ENCODE results near the gene EDDM13. TPM values are rescaled to one million over a fixed set of nuclear protein-coding genes. Genes with fewer than 3 reads are reported as not detected.

EDDM13 gene
- total and polyA plus RNA-seq, 2 donors (not counting 3 experiments of a cell fraction or from before 2014, with no cell fraction given) = 0.51 TPM; not detected in 1

GRCh38 chr19:56351208-56351607 lies 78.7 kb downstream of the EDDM13 start:
- intact Hi-C loops (cut with micrococcal nuclease) = no loop called here
- TF ChIP-seq POLR2A (IDR thresholded peaks at IDR 0.05; ENCODE audit: low read depth, low read length) (no peak), CTCF (IDR thresholded peaks at IDR 0.05; ENCODE audit: extremely low read depth in 1 of 2, insufficient read depth in 1 of 2, low read depth in 1 of 2, low read length in 2 of 2) (no peak), FOS (IDR thresholded peaks at IDR 0.05; ENCODE audit: borderline replicate concordance, insufficient read depth, low read length) (no peak), MYC (IDR thresholded peaks at IDR 0.05; ENCODE audit: low read depth, low read length) (no peak), EZH2 (IDR thresholded peaks at IDR 0.05; ENCODE audit: borderline replicate concordance, low read depth, low read length, severe bottlenecking) (no peak), GATA2 (IDR thresholded peaks at IDR 0.05; ENCODE audit: insufficient read depth, insufficient read length, low read depth, low read length) (no peak), JUN (IDR thresholded peaks at IDR 0.05; ENCODE audit: borderline replicate concordance, insufficient read depth, insufficient read length, low read depth) (no peak), POLR2AphosphoS5 (IDR thresholded peaks at IDR 0.05; ENCODE audit: insufficient read depth, low read depth, low read length) (no peak), MAX (IDR thresholded peaks at IDR 0.05; ENCODE audit: insufficient read depth, insufficient read length) (no peak)
- Histone ChIP-seq H4K20me1 (replicated peaks; ENCODE audit: control insufficient read depth, extremely low read depth, insufficient read depth, low read length) (no peaks in the 10 kb centered on the region), H3K9me3 (replicated peaks; ENCODE audit: control insufficient read depth, insufficient read depth, low read length) (no peaks in the 10 kb centered on the region), H3K9ac (replicated peaks; ENCODE audit: extremely low read depth, insufficient read depth, low read length) (no peak overlapping the region), H3K4me1 (ENCODE audit: control insufficient read depth, extremely low read depth, insufficient read depth, low read length) (no peaks in the 10 kb centered on the region), H3K79me2 (ENCODE audit: control insufficient read depth, insufficient read depth, low read length) (no peaks in the 10 kb centered on the region), H3K4me2 (ENCODE audit: insufficient read depth, low read length) (no peak overlapping the region), H3K9me1 (replicated peaks; ENCODE audit: control insufficient read depth, extremely low read depth, insufficient read depth, low read length) (no peaks in the 10 kb centered on the region), H2AFZ (ENCODE audit: low read depth, low read length) (no peak overlapping the region), H3K27me3 (ENCODE audit: control insufficient read depth in 2 of 2, insufficient read depth in 2 of 2, low read length in 2 of 2) (no peaks in the 10 kb centered on the region), H3K27ac (ENCODE audit: insufficient read depth, low read depth, low read length) (no peak overlapping the region), H3K4me3 (replicated peaks in 1 of 3; ENCODE audit: insufficient read depth in 1 of 3, low read depth in 1 of 3, low read length in 3 of 3) (no peak overlapping the region), H3K36me3 (ENCODE audit: control insufficient read depth in 2 of 2, extremely low read depth in 1 of 2, insufficient read depth in 2 of 2, low read length in 2 of 2) (no peaks in the 10 kb centered on the region)
- dilution Hi-C loops (cut with MboI; ENCODE audit: extremely low pct_ligation_motif_present, low sequenced_read_pairs) = no loop called here
- ChIA-PET CTCF (interaction anchor here (0.7 to 5.7 kb wide), 5 partner anchors 18 to 718 kb away, joined by 3 to 79 read pairs (median 4); partner anchors contain the start of gene ZSCAN5A), POLR2A (no interaction called here)
- no peak for DNase-seq (ENCODE audit: low read depth, low spot score)
- no TSS peak for BruUV-seq (replicated peaks)
- no peak for FAIRE-seq
